GM12875 (cell line): ENCODE data around the gene EP400.

Experiments
- H3K4me3 ChIP-seq: one replicate; pipeline ENCODE4 v1.5.1; 2011; ENCODE audit warnings: low read depth, low read length, control low read depth
- TF ChIP-seq, protein P1 (sequence below): IDR thresholded peaks from 2 replicates; pipeline ENCODE4 v1.5.1; 2011; ENCODE audit warnings: low read depth, mild to moderate bottlenecking, control low read depth, inconsistent platforms, low read length, moderate library complexity, borderline replicate concordance; ENCODE audit not compliant: insufficient read depth

Gene EP400

DNA sequence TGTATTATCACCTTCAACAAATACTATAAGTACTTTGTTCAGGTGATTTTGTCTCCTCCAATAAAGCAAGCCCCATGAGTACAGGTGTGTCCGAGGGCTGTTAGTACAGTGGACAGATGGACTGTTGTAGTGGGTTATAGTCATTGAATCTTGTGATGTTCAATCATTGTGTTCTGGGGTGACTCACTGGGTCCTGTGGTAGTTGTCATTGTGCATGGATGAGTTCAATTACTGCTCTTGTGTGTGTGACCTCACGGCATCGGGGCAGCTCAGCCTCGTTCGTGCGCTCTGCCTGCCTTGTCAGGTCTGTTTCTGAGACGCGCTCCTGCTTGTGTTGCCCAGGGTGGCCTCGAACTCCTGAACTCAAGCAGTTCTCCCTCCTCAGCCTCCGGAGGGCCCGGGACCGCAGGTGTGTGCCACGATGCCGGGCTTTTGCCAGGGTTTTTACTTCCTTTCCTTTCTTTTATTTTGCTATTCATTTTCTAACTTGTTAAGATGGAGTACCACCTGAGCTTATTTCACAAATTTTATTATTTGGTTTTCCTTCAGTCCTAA lies 122.2 kb downstream of the EP400 start:
- TF ChIP-seq, protein P1, sequence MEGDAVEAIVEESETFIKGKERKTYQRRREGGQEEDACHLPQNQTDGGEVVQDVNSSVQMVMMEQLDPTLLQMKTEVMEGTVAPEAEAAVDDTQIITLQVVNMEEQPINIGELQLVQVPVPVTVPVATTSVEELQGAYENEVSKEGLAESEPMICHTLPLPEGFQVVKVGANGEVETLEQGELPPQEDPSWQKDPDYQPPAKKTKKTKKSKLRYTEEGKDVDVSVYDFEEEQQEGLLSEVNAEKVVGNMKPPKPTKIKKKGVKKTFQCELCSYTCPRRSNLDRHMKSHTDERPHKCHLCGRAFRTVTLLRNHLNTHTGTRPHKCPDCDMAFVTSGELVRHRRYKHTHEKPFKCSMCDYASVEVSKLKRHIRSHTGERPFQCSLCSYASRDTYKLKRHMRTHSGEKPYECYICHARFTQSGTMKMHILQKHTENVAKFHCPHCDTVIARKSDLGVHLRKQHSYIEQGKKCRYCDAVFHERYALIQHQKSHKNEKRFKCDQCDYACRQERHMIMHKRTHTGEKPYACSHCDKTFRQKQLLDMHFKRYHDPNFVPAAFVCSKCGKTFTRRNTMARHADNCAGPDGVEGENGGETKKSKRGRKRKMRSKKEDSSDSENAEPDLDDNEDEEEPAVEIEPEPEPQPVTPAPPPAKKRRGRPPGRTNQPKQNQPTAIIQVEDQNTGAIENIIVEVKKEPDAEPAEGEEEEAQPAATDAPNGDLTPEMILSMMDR: no peak
- H3K4me3 ChIP-seq: no peak overlapping the region

DNA sequence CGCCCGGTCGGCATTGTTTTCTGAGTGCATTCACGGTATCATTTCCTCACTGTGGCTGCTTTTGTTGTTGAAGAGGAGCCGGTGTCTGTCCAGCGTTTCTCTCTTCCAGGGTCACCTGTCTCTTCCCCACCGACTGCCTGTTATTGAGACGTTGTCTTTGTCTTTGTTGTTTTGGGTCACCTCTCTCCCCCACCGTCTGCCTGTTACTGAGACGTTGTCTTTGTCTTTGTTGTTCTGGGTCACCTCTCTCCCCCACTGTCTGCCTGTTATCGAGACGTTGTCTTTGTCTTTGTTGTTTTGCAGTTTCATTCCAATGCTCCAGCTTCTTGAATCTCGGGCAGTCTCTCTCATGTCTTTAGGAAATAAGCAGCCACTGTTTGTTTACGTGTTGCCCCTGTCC lies 124.5 kb downstream of the EP400 start:
- TF ChIP-seq, protein P1: no peak

DNA sequence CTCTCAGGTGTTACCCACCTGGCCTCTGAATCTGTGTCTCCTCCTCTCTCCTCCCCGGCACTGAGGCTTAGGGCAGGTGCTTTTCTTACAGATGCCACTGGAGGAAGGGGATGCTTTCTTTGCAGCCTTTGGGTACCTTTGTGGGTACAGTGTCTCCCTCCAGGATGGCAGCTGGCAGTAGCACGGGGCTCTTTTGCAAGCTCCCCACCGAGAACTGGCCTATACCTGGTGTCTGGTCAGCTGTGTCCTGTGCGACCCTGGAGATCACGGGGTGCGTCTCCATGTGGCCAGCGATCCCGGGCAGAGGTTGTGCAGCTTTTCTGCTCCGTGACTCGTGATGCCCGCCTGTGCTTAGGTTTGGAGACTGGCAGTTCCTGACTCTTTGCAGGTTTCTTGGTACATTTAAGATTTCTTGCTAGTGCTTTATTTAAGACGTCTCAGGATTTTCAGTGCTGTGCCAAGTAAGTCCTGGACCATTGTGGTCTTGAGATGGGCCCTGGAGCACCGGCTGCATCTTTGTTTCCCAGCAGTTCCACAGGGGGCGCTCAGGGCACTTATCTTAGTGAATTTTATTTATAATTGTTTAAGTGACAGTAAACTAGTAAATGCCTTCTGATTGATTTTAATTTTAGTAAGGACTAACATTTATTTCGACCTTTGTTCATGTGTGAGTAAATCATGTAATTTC lies 125.4 kb downstream of the EP400 start:
- no peak overlapping the region for H3K4me3 ChIP-seq
- TF ChIP-seq, protein P1: no peak

More for the DNA sequence above, 124.5 kb downstream of the EP400 start:
- H3K4me3 ChIP-seq: no peak overlapping the region

DNA sequence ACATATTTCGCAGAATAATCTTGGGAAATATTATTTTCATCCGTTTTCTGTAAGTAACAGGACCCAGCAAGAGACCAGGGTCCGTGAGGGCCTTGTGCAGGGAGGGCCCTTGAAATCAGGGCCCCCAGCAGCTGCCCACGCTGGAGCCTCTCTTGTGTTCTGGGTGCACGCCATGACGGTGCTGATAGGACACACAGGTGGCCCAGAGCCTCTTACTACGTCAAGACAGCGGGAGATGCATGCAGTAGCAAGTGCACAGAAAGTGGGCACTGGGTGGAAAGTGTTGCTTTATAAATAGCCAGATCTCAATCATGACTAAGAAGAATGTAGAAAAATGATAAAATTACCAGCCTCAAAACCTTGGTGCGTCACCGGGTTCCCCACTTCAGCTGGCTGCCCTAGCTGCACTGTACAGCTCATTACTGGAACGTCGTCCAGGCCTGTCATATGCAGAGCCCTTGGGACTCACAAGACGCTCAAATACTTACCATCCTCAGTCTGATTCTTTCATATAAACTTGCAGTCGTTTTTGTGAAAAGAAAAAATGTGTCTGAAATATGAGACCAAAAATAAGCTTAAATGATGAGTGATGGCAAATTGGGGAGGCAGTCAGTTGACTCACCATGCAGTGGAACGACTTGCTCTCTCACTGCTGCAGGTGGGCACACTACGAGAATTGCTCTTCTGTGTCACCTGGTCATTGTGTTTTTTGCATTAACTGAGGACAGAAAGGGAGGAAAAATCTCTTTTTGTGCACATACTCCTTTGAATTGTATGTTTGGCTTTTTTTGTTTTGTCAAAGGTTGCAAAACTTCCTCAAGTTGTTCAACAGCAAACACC lies 126.2 kb downstream of the EP400 start:
- H3K4me3 ChIP-seq: no peak overlapping the region
- TF ChIP-seq, protein P1: no peak

DNA sequence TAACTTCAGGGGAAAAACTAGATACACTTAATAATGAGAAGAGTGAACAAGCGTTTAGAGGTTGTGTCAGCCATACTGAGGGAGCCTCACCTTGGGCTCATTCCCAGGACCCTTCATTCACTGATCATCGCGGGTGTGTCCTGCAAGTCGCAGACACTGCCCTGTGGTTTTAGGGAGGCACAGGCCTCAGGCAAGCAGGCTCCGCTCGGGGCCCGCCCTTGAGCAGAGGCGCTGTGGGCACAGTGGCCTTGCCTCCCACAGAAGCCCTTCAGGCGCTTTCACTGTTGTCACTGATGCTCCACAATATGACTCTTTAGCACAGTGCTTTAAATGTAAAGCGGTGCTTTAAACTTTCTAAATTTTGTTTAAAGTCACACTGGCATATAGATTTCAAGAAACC lies 127.0 kb downstream of the EP400 start:
- TF ChIP-seq, protein P1: no peak
- no peak overlapping the region for H3K4me3 ChIP-seq

DNA sequence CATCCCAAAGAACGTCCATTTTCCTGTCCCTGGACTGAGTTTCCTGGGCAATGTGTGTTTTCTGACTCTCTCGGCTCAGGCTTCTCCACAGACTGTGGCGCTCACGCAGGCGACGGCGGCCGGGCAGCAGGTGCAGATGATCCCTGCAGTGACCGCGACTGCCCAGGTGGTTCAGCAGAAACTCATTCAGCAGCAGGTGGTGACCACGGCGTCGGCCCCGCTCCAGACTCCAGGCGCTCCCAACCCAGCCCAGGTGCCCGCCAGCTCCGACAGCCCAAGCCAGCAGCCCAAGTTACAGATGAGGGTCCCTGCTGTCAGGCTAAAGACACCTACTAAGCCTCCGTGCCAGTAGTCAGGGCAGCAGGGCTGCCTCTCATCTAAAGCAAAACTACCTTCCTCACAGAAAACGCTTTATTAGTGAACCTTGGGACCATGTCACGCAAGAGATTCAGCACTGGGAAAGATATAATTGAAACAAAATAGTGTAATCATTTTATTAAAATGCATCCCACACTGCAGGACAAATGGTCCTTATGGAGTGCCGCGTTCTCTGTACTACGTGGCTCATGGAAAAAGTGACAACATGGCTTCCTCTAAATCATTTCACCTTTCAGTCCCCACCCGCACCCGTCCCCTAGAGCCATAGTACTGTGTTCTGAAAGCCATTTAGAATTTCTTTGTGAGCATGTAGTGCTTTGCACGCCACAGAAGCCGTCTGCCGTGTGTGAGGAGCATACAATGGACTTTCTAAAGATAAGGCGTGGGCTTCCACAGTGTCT lies 127.8 kb downstream of the EP400 start:
- TF ChIP-seq, protein P1: no peak
- no peak overlapping the region for H3K4me3 ChIP-seq
